Choroid plexus epithelial cell (primary cell): ENCODE results near the gene MYCL.

Experiments used
- DNase-seq: peaks from one replicate; pipeline ENCODE4 v3.0.0-alpha.2; 2010; ENCODE audit warnings: low read depth
- H3K4me3 ChIP-seq: 2 replicates; pipeline ENCODE4 v1.5.1; 2011; ENCODE audit warnings: low read depth, mild to moderate bottlenecking, control low read depth, low read length, moderate library complexity
- CTCF ChIP-seq: conservative IDR thresholded peaks from 2 replicates; pipeline ENCODE4 v1.5.1; 2011; ENCODE audit warnings: low read depth, mild to moderate bottlenecking, control low read depth, inconsistent platforms, low read length, moderate library complexity

Gene MYCL

GRCh38 chr1:39849203-39849602, 52.5 kb downstream of the MYCL start:
- DNase-seq = no peak
- TF ChIP-seq CTCF = no peak

GRCh38 chr1:39847940-39848339, 53.8 kb downstream of the MYCL start:
- no peak overlapping the region for H3K4me3 ChIP-seq
- TF ChIP-seq CTCF = no peak
- no peak for DNase-seq

More at GRCh38 chr1:39849203-39849602, 52.5 kb downstream of the MYCL start:
- no peak overlapping the region for H3K4me3 ChIP-seq

- no peak for TF ChIP-seq CTCF
- H3K4me3 ChIP-seq = no peak overlapping the region
- DNase-seq = no peak
These were observed 54.9 kb downstream of the MYCL start for GRCh38 chr1:39846796-39847195.

- peak; percentile 97 for DNase-seq
- no peak overlapping the region for H3K4me3 ChIP-seq
These were observed 55.8 kb downstream of the MYCL start for GRCh38 chr1:39845569-39846566.

More at GRCh38 chr1:39845569-39846566, 55.8 kb downstream of the MYCL start:
- TF ChIP-seq CTCF = no peak
